Stimulated activated CD8-positive, alpha-beta memory T cell treated with anti-CD3 and anti-CD28 coated beads, Interleukin-12 subunit alpha, Interleukin-12 subunit beta, amount 100 ng/mL, for 24 hours (primary cell): ENCODE results near the gene RPL15.

Source experiments
- DNase-seq: peaks from one replicate; pipeline ENCODE4 v3.0.0-alpha.2; 2020; ENCODE audit errors: extremely low read depth

RPL15 gene

GRCh38 chr3:23928524-23928923, 11.6 kb downstream of the RPL15 start:
- DNase-seq: no peak

DNA sequence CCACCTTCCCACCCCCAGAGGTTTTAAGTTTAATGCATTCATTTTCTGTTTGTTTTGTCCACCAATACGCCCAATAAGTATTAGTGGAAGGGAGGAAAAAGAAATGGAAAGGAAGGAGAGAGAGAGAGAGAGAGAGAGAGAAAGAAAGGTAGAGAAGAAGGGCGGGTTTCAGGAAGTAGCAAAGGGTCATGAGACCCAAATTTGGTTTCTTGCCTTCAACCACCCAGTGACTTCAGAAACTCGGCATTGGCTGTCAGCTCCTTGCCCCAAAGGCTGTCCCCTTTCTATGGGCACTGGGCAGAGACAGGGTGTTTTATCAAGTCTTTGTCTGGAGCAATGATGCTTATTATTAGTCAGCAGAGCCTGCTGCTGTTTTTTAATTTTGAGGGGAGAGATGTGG, 14.7 kb downstream of the RPL15 start:
- no peak for DNase-seq

- no peak for DNase-seq
These were observed 15.6 kb downstream of the RPL15 start for GRCh38 chr3:23932571-23932970.

- DNase-seq: no peak
These were observed 17.3 kb downstream of the RPL15 start for GRCh38 chr3:23934253-23934652.

DNA sequence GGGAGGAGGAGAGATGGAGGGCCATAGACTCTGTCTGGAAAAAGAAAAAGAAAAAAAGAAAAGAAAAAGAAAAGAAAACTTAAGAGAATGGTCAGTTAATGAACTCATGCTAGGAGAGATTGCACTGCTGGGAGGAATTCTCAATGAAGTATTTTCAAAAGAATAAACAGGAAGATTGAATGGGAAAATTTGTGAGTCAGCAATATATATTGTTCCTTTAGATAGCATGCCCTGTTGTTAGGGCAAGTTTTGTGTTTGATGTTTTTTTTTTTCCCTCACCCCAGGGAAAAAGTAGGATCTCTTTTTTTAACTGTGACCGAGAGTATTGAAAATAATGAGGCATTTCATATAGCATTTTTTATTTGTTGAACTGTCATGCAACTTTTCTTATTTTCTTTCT, 20.4 kb downstream of the RPL15 start:
- DNase-seq: no peak

DNA sequence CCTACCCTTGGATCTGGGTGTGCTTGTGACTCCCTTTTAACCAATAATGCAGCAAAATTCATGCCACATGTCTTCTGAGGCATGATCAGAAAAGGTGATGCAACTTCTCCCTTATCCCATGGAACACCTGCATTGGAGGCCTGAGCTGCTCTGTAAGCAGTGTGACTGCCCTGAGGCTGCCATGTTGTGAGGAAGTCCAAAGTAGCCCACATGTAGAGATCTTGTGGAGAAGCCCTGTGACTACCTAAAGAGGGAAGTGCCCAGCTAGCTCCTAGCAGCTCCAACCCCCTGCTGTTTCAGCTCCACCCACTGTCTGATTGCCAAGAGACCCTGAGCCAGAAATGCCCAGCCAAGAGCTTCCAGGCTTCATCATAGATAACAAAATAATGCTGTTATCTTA, 21.8 kb downstream of the RPL15 start:
- DNase-seq: no peak

DNA sequence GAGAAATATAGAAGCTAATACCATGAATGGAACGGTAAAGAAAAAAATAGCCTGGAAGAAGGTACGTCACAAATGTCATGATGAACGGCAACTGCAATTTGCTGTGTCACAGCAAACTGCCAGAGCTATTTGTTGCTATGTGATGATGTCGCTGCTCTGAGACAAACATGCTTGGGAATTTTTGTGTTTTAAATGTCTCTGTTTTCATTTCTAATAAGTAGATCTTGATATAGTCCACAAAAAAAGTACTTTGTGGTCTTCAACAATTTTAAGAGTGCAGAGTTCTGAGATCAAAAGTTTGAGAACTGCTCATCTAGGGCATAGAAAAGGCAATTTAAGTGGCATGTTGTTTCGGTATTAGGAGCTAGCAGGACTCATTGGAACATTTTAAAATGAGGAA, 23.8 kb downstream of the RPL15 start:
- no peak for DNase-seq

DNA sequence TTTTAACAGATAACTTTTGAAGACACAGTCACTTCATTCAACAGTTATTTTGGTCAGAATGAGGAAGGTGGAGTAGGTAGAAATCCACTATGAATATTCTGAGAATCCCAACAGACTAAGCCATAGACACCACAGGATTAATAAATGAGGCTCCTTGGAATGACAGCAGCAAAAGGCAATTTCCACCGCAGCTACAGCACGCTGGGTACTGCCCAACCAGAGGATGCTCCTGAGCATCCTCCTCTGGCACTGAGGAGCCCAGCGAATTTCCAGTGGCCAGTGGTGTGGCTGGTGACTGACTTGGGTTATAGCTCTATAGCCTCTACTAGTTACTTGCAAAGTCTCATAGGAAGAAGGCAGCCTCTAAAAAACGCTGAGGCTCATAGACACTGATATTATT, 24.5 kb downstream of the RPL15 start:
- DNase-seq: no peak

- DNase-seq: no peak
These were observed 25.6 kb downstream of the RPL15 start for GRCh38 chr3:23942546-23942945.

DNA sequence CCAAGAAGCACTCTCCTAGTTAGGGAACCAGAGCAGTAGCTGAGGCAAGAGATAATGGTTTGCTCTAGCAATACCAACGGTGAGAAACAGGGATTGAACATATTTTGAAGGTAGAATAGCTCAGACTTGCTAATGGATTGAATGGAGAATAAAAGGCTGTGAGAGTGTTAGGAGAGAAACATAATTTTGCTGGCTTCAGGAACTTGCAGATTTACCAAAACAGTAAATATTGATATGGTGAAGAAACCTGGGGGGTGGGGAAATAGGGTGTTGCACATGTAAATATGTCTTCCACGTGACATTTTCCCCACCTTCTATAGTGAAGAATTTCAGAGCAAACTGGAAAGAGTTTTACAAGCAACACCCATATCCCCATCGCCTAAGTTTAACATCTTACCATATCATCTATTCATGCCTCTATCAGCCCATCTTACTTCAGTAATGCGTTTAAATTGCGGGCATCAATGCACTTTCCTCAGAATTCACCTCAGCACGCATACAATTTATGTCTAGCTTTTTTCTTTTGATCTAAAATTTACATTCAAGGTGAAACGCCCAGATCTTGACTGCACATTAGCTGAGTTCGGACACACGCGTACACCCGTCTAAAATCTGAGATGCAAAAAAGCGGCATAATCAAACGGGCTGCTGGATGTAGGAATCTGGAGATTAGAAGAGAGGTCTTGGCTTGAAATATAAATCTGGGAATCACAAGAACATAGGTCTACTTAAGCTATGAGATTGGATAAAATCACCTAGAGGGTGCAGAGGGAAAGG, 27.3 kb downstream of the RPL15 start:
- DNase-seq: no peak

DNA sequence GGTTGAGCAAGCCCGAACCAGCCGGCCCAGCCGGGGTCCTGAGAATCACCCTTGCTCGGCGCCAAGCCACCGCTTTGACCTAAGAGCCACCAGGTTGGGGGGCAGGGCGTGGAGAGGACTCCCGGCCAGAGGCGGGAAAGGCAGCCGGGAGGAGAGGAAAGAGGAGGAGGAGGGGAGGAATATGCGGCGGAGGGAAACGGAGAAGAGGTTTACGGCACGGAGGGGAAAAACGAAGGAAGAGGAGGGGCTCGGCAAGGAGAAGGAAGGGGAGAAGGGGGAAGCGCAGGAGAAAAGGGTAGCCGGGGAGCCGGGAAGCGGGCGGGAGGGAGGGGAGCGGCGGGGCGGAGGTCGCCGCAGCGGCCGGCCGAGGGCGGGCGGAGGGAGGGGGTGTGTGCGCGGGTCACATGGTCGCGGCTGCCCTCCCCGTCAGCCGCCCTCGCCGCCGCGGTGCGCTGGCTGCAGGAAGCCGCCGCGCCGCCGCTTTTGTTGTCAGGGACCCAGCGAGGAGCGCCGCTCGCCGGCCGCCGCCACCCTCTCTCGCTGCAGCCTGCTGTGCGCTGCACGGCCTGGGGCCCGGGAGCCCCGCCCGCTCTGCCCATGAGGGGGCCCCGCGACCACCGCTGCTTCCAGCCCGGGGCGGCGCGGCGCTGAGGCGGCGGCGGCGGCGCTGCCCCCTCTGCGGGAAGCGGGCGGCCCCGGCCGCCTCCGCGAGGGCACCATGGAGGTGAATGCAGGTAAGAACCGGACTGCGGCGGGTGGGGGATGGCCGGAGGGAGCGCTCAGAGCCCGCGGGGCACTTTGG, 28.1 kb downstream of the RPL15 start, which contains the start of gene NR1D2:
Gene NR1D2 (plus strand): TSS at position 426 of the 802 bp plus-strand sequence. CDS start 293 bp downstream, at position 719.
- DNase-seq: peak; percentile 57

GRCh38 chr3:23945663-23945912, 28.7 kb downstream of the RPL15 start:
- no peak for DNase-seq

DNA sequence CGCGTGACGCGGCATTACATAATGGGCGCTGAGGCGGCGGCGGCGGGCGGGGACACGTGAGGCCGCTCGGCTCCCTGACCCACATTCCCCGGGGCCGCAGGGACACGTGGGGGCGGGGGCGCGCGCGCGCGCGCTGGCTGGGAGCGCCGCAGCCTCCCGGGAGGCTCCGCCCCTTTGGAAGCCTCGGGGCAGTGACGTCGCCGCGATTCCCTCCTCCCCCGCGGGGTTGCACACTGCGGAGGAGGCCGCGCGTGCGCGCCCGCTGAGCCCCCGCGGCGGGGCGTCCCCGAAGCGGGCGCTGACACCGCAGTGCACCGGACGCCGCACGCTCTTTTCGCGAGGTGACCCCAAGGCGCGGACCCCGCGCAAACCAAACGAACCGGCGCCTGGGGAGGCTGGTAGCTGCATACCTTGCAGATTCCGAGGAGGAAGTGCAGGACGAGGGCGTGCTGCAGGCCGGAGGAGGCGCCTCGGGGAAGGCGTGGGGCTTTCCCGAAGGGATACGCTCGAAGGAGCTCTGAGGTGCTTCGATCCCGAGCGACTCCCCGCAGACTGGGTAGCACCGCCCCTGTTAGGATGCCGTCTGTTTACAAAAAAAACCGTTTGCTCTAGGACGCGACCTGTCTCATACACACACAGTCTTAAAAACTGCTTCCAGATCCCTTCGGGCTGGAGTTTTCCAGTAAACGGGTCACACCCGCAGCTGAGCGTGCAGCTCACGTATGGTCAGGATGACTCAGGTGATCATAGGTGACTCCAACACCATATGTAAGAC, 29.2 kb downstream of the RPL15 start:
- DNase-seq: peak; percentile 97

GRCh38 chr3:23948761-23949160, 31.8 kb downstream of the RPL15 start:
- no peak for DNase-seq

DNA sequence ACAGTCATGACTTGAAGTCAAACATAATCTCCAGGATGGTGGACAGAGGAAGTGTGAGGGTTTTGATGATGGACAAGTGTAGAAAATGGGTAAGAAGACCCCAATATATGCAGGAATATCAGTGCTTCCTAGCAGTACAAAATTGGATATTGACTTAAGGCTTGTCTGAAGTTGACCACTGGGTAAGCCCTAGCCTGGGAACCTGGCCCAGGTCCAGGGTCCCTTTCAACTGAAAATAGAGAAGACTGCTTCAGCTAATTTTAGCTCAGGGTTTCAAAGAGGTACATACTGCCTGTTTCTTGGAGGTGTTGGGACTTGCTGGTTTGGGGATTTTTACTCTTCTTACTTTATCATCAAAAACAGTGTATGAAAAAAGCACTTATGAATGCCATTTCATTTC, 32.9 kb downstream of the RPL15 start:
- no peak for DNase-seq

GRCh38 chr3:23950293-23950692, 33.4 kb downstream of the RPL15 start:
- DNase-seq: no peak

- DNase-seq: no peak
These were observed 35.7 kb downstream of the RPL15 start for GRCh38 chr3:23952646-23953045.

DNA sequence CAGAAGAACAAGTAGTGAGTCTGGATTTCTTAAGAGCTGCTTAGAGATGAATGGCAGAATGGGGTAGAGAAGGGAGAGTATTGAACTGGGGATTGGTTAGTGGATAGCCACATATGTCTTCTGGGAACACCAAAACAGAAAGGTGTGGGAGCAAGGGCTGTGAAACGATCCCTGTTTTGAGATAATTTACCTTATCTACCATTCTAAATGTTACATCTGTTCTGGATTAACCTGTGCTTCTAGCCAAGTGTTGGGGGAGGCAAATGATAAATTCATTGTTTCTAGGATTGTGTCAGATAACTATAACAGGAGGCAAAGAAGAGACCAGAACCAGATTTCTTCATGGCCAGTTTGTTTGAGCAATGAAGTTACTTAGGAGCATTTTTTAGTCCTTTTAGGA, 36.6 kb downstream of the RPL15 start:
- DNase-seq: no peak

GRCh38 chr3:23954144-23954543, 37.2 kb downstream of the RPL15 start:
- DNase-seq: no peak

DNA sequence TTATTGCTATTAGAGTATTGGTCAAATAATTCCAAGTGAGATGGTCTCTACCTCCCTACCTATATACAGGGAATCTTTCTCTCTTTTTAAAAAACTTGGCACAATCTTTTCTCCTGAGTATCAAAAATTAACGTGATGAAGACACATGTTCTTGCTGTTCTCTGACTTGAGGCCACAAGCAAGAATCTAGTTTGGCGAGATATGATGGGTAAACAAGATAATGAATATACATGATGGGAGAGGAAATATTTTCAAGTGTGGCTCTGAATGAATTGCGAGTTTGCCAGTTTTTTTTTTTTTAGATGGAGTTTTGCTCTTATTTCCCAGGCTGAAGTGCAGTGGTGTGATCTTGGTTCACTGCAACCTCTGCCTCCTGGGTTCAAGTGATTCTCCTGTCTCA, 39.8 kb downstream of the RPL15 start:
- no peak for DNase-seq

- DNase-seq: no peak
These were observed 42.4 kb downstream of the RPL15 start for GRCh38 chr3:23959135-23959900.

DNA sequence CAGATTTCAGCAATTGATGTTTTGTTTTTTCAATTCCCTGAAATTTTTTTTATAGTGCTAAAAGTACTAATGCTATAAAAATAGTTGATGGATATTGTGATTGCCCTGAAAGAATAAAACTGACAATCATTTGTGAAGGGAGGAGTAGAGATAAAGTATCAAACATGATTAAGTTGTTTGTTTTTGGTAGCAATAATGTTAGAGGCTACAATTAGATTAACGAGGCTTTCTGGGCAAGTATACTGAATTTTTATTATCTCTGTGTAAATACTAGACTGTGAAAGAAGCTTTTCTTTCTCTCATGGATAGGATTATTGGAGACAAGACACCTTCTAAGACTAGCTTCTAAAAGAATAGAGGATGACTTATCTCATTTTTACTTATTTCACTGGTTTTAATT, 43.7 kb downstream of the RPL15 start:
- DNase-seq: no peak
